Subcutaneous adipose tissue (tissue), 4 donors: ENCODE measurements around the gene PPP1CA. TPM values are rescaled to one million over a fixed set of nuclear protein-coding genes. Genes with fewer than 3 reads are reported as not detected.

Source experiments
- total RNA-seq, 4 donors: library from RNA; depleted of rRNA; stranded (reverse); fragments of >200 nt; gene quantifications; one replicate each; pipeline ENCODE4 v1.1.0, GENCODE V29; 2016
- TF ChIP-seq, protein P1 (sequence below): fragments of 450-650 bp; IDR thresholded peaks from one replicate; pipeline ENCODE4 v1.5.1; 2016; ENCODE audit warnings: low read depth, mild to moderate bottlenecking, control low read depth, antibody characterized with exemption, moderate library complexity

The PPP1CA gene
- total RNA-seq, 4 donors from 2014 or later = 60.8 to 110 (median 64.9) TPM

- TF ChIP-seq, protein P1, sequence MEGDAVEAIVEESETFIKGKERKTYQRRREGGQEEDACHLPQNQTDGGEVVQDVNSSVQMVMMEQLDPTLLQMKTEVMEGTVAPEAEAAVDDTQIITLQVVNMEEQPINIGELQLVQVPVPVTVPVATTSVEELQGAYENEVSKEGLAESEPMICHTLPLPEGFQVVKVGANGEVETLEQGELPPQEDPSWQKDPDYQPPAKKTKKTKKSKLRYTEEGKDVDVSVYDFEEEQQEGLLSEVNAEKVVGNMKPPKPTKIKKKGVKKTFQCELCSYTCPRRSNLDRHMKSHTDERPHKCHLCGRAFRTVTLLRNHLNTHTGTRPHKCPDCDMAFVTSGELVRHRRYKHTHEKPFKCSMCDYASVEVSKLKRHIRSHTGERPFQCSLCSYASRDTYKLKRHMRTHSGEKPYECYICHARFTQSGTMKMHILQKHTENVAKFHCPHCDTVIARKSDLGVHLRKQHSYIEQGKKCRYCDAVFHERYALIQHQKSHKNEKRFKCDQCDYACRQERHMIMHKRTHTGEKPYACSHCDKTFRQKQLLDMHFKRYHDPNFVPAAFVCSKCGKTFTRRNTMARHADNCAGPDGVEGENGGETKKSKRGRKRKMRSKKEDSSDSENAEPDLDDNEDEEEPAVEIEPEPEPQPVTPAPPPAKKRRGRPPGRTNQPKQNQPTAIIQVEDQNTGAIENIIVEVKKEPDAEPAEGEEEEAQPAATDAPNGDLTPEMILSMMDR = no peak
These were observed 28.5 kb downstream of the PPP1CA start, which contains the start of gene CLCF1 for GRCh38 chr11:67372993-67373647. Gene CLCF1, minus strand, starts transcription at chr11:67373598. Its CDS starts 59 bp downstream, at chr11:67373539.

DNA sequence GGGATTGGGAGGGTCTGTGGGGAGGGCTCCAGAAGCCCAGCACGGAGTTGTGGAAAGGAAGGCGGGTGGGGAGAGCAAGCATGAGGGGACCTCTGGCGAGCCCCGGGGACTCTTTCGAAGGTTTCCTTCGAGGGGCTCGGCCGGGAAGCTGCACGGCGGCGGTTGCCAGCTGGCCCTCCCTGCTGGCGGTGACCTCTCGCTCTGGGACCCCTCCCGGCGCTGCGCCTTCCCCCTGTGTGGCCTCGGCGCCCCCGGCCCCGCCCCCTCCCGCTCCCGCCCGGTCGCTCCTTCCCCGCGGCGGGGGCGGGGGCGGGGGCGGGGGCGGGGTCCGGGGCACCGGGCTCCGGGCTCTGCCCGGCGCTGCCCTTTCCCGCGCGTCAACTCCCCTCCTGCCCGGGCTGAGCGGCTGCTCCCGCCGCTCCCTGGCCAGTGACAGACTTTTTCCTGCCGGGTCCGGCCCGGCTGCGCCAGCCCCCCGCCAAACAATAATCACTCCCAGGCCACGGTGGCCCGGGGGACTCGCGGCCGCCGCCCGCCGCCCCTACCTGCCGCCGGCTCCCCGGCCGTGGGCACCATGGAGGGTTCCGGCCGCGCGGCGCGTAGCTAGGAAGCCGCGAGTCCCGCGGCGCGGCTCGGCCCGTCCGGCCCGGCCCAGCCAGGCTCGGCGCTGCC is 29.2 kb downstream of the PPP1CA start:
- TF ChIP-seq, protein P1 = no peak

GRCh38 chr11:67371911-67372320 is 29.7 kb downstream of the PPP1CA start:
- TF ChIP-seq, protein P1 = no peak

DNA sequence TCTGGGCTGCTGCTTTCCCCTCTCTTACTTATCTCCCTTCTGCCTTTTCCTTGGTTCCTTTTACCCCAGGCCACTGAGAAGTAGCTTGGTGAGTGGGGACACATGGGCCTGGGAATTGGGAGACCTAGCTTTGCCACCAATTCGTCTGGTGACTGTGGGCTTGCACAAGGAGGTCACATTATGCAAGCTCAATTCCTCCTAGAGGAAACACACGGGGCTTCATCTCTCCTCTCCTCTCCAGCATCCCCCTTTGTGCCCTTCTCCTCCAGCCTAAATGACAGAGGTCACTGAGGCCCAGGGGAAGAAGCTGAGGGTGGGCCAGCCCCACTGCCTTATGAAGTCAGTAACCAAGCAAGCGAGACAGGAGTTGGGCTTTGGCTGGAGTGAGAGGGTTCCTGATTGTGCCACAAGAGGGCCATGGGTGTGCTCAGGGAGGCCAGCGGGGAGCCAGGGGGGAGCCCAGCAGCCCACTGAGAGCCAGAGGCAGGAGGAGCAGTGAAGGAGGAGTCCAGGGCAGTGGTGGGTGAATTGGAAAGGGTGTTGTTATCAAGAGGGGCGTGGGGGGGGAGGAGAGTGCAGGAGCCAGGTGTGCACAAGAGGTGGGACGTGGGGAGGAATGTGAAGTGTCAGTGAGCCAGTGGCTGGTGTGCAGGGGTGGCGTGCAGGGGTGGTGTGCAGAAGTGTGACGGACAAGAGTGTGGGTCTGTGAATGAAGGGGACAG is 30.3 kb downstream of the PPP1CA start:
- TF ChIP-seq, protein P1 = no peak

DNA sequence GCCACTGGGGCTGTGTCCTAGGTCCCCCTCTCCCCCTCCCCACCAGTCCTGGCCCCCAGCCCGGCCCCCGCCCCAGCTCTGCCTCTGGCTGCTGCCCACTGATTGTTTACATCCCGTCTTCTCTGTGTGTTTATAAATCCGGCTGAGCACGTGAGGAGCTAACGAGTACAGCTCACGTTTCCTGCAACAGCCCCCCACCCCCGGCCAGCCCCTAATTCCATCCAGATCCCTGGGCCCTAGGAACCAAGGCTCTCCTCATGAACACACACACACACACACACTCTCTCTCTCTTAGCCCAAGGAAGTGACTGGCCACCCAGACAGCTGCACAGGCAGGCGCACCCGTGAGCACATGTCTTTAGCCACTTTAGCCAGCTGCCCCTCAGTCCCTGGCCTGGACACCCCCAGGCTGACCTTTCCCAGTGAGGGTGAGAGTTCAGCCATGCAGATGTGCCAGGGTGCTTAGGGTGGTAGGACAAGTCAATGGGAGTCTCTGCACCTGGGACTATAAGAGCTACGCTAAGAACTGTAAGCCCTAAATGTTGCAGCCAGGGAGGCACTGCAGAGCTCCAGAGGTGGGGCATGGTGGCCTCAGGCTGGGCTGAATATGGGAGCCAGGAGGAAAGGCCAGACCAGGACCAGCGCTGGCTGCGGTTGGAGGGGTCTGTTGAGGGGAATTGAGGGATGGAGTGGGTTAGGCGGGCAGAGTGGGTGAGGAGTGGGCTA is 31.1 kb downstream of the PPP1CA start:
- TF ChIP-seq, protein P1 = no peak

GRCh38 chr11:67369801-67370284 is 31.8 kb downstream of the PPP1CA start:
- TF ChIP-seq, protein P1 = no peak
